Measurements from ENCODE around the gene PWWP2B. TPM values are rescaled to one million over a fixed set of nuclear protein-coding genes. Genes with fewer than 3 reads are reported as not detected.

PWWP2B gene
- total and polyA plus RNA-seq, 2 of the 8 experiments (the other 6 are each of a cell fraction or from before 2014, with no cell fraction given): 5.3 to 10.8 TPM

DNA sequence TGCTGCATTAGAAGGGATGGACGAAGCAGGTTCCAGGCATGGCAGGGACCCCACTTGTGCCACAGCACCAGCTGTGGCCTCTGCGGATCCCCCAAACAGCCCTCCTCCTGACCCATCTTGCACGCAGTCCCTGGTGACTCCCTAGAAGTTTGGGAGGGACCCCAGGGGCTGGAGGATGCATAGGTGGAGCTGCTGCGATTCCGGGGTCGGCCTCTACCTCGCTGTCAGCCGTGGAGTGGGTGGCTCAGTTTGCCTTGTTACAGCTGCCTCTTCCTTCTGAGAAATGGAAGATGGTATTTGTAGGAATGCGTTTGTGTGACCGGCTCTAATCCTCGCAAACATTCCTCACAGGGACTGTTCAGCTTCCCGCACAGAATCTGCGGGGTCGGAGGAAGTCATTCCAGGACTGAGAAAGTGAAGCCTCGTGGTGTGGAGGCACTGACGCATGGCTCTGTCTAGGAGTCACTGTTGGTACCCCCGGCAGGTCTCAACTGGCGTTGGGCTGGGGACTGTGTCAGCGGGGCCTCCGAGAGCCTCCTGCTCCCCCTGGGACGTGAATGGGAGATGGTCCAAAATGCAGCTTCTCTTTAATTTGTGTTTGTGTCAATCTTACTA lies 17.5 kb downstream of the PWWP2B start (continued):
- TF ChIP-seq CHD7 (IDR thresholded peaks at IDR 0.05; ENCODE audit: insufficient replicate concordance, low read length): no peak
- TF ChIP-seq SAP30 (IDR thresholded peaks at IDR 0.05; ENCODE audit: insufficient read depth, insufficient replicate concordance, low read length): no peak
- TF ChIP-seq GABPA (IDR thresholded peaks at IDR 0.05; ENCODE audit: borderline replicate concordance, insufficient read depth, low read length): no peak
- no peak for TF ChIP-seq YY1 (IDR thresholded peaks at IDR 0.05; ENCODE audit: low read depth, low read length)
- TF ChIP-seq SIX5 (IDR thresholded peaks at IDR 0.05; ENCODE audit: low read depth, low read length): no peak
- TF ChIP-seq NRF1 (IDR thresholded peaks at IDR 0.05; ENCODE audit: low read depth, low read length): no peak
- no peak for TF ChIP-seq POLR2A (IDR thresholded peaks at IDR 0.05; ENCODE audit: control extremely low read depth in 1 of 2, low read depth in 2 of 2, low read length in 2 of 2)
- TF ChIP-seq USF2 (IDR thresholded peaks at IDR 0.05; ENCODE audit: low read length): no peak
- TF ChIP-seq POU5F1 (IDR thresholded peaks at IDR 0.05; ENCODE audit: low read depth, low read length): no peak
- no peak for TF ChIP-seq CBX5 (IDR thresholded peaks at IDR 0.05; ENCODE audit: low read depth, low read length)

Measured in H1 (cell line).